Measurements from ENCODE around the gene NHERF2.

- TF ChIP-seq GATA3 (IDR thresholded peaks at IDR 0.05; ENCODE audit: low read depth, low read length) = no peak
- TF ChIP-seq GATA2 (IDR thresholded peaks at IDR 0.05; ENCODE audit: low read depth, low read length) = no peak
These were observed 18.6 kb upstream of the NHERF2 start for GRCh38 chr16:2008009-2008526.

Measured in SH-SY5Y (cell line).